Inferior parietal cortex (tissue), 1 donor: ENCODE data around the gene MAST3.

ENCODE experiments used
- DNase-seq: peaks from one replicate; pipeline ENCODE4 v3.0.0-alpha.2; 2016; ENCODE audit errors: extremely low spot score

The MAST3 gene

GRCh38 chr19:18159810-18160209, 62.2 kb downstream of the MAST3 start:
- no peak for DNase-seq

GRCh38 chr19:18160493-18160970, 63.0 kb downstream of the MAST3 start:
- no peak for DNase-seq

- DNase-seq: peak; percentile 73
Observed at GRCh38 chr19:18160971-18161635, 63.5 kb downstream of the MAST3 start.

- DNase-seq: no peak
Observed at GRCh38 chr19:18161636-18162002, 64.0 kb downstream of the MAST3 start.

GRCh38 chr19:18164072-18164471, 66.5 kb downstream of the MAST3 start:
- DNase-seq: no peak

GRCh38 chr19:18165794-18166544, 68.4 kb downstream of the MAST3 start:
- no peak for DNase-seq

- no peak for DNase-seq
Observed at GRCh38 chr19:18167011-18167410, 69.4 kb downstream of the MAST3 start.

GRCh38 chr19:18167975-18168645, 70.5 kb downstream of the MAST3 start:
- no peak for DNase-seq

- DNase-seq: no peak
Observed at GRCh38 chr19:18168673-18169381, 71.2 kb downstream of the MAST3 start.

- no peak for DNase-seq
Observed at GRCh38 chr19:18170714-18171255, 73.2 kb downstream of the MAST3 start.

- DNase-seq: no peak
Observed at GRCh38 chr19:18171605-18172327, 74.2 kb downstream of the MAST3 start.

- no peak for DNase-seq
Observed at GRCh38 chr19:18172331-18173053, 74.9 kb downstream of the MAST3 start.

- DNase-seq: no peak
Observed at GRCh38 chr19:18173054-18173571, 75.5 kb downstream of the MAST3 start.

- no peak for DNase-seq
Observed at GRCh38 chr19:18173572-18174288, 76.2 kb downstream of the MAST3 start, which contains the start of gene IFI30. Gene IFI30, plus strand, starts transcription at chr19:18173813. Its CDS starts 29 bp downstream, at chr19:18173842.

GRCh38 chr19:18174983-18175382, 77.4 kb downstream of the MAST3 start:
- no peak for DNase-seq

GRCh38 chr19:18176367-18177310, 79.1 kb downstream of the MAST3 start:
- no peak for DNase-seq

GRCh38 chr19:18179957-18180356, 82.4 kb downstream of the MAST3 start:
- no peak for DNase-seq

- no peak for DNase-seq
Observed at GRCh38 chr19:18183529-18183928, 86.0 kb downstream of the MAST3 start.
